Measurements from ENCODE around the gene LEF1. TPM values are rescaled to one million over a fixed set of nuclear protein-coding genes. Genes with fewer than 3 reads are reported as not detected.

Gene LEF1
- total RNA-seq, 2 donors from 2014 or later, result 73.4 to 93.4 TPM

DNA sequence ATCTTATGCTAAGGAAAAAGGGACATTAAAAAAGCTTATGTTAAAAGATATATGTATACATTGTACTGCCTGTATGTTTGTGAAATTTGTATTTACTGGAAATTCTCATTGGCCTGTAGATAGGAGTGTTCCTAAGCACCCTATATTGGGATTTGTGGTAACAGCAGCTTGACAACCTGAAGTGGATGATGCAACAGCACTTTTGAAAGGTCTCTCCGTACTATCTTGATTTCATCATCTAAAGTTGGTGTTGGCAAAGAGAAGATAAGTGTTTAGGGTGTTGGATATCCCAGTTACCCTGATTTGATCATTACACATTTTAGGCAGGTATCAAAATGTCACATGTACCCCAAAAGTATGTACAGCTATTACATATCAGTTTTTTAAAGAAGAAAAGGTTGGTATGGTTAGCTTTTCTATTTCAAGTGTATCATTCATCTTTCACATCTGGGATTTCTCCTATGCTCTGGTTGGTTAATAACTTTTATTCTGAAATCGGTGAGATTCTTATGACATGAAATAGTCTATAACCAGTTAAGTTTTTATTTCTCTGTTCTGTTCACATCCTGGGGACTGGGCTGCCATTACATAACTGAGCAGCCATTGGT, 168.7 kb downstream of the LEF1 start:
- Mint-ChIP-seq H3K4me1 (peaks cover 20% of the 10 kb centered on the region), H3K36me3 (ENCODE audit: low read depth) (peaks cover 24% of the 10 kb centered on the region), H3K27ac (peak overlapping the region; percentile 1), H3K4me3 (no peak overlapping the region), H3K27me3 (no peaks in the 10 kb centered on the region), H3K9me3 (no peaks in the 10 kb centered on the region)
- no peak for ATAC-seq (replicated peaks)

DNA sequence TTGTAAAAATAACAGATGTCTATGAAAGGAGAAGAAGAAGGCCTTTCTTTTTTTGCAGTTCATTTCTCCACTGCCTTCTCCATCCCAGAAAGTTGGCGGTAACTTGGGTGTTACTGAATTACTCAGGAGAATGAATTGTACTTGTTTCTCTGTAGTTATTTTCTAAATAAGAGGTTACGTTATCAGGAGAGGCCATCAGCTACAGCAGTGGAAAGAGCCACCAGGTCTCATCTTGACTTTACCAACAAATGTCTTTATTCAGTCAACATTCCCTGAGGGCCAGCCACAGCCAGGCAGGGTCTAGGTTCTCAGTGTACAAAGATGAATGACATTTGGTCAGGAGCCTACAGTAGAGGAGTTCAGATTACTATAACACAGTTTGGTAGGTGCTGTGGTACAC, 170.9 kb downstream of the LEF1 start:
- no peak for ATAC-seq (replicated peaks)
- Mint-ChIP-seq H3K9me3 (no peaks in the 10 kb centered on the region), H3K4me3 (no peak overlapping the region), H3K36me3 (ENCODE audit: low read depth) (peaks cover 24% of the 10 kb centered on the region), H3K27me3 (no peaks in the 10 kb centered on the region), H3K4me1 (peaks cover 24% of the 10 kb centered on the region), H3K27ac (no peak overlapping the region)

Other genes starting within 250 kb of the LEF1 start
- 1 to 10 TPM in 1 of 2 donors, under 1 TPM in 1; 0.90 to 1.3 TPM for gene CYP2U1, start 237.4 kb downstream of the LEF1 start, total RNA-seq
- 10 to 100 TPM; 26.8 to 36.5 TPM for gene HADH, start 179.0 kb downstream of the LEF1 start, total RNA-seq

Measured in activated T-helper 17 cell treated with anti-CD3 and anti-CD28 coated beads, Interleukin-2, amount 50 U/mL, for 72 hours (primary cell).